ENCODE measurements around the gene CCDC169.

Gene CCDC169

DNA sequence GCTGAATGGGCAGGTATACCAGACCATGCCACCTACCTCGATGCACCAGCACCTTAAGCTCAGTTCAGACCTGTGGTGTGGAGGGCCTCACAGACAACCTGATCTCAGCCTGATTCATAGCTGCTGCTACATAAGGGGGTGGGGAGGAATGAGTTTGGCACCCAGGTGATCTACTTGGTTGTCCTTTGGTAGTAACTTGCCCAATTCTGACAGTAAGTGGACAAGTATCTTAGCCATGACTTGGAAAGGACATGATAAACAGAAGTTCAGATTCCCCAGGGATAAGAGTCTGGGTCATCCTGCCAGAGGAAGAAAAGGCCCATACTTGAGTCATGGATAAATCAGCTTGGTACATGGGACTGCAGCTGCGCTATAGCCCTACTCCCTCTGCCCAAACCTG, 54.9 kb downstream of the CCDC169 start:
- DNase-seq = no peak

DNA sequence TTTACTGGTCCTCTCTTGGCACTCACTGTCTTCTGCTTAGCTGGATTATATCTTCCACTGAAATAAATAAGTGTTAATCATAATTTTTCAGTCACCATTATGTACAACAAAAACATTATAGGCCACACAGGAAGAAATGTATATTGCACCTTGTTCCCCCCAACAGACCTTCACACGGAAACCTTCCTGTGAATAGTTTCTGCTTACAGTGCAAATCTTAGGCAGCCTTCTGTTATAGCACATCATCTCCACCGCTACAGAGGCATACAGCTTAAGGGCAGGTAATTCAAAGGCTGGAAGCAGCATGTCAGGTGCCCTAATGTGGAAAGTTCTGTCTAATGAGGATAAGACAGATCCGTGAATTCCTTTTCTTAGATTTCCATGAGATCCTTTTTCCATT, 66.4 kb downstream of the CCDC169 start:
- DNase-seq = no peak

DNA sequence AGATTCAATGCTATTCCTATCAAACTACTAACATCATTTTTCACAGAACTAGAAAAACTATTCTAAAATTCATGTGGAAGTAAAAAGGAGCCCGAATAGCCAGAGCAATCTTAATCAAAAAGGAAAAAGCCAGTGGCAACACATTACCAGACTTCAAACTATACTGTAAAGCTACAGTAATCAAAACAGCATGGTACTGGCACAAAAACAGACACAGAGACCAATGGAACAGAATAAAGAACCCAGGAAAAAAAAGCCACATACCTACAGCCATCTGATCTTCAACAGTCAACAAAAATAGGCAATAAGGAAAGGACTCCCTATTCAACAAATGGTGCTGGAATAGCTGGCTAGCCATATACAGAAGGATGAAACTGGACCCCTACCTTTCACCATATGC, 72.9 kb downstream of the CCDC169 start:
- no peak for DNase-seq

DNA sequence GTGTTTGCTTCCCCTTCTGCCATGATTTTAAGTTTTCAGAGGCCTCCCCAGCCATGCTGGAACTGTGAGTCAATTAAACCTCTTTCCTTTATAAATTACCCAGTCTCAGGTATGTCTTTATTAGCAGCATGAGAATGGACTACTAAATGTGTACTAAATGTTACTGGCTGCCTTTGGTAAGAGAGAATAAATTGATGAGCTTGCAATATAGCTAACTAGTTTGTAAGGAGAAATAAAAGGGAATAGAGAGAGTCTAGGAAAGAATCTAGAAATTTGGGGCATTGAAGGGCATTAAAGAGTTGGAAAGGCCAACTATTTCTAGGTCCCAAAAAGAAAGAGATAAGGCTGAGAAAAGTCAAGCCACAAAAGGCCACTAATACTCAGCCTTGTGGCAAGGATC, 77.7 kb downstream of the CCDC169 start:
- DNase-seq = no peak

DNA sequence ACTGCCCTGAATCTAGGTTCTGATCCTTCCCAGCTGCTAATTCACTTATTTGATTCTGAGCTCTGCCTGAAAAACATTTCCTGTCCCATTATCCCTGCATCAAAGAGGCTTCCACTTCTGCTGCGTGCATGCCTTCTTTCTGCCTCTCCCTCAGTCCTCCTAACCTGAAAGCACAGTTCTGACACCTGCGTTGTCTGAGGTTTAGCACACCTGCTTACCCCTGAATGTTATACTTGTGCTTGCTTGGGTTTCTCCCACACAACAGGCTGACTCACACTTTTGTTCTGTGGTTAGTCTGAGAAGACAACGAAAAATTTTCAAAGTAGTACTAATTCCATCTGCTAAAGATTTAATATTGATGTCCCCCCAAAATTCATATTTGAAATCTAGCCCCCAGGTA, 80.2 kb downstream of the CCDC169 start:
- no peak for DNase-seq

DNA sequence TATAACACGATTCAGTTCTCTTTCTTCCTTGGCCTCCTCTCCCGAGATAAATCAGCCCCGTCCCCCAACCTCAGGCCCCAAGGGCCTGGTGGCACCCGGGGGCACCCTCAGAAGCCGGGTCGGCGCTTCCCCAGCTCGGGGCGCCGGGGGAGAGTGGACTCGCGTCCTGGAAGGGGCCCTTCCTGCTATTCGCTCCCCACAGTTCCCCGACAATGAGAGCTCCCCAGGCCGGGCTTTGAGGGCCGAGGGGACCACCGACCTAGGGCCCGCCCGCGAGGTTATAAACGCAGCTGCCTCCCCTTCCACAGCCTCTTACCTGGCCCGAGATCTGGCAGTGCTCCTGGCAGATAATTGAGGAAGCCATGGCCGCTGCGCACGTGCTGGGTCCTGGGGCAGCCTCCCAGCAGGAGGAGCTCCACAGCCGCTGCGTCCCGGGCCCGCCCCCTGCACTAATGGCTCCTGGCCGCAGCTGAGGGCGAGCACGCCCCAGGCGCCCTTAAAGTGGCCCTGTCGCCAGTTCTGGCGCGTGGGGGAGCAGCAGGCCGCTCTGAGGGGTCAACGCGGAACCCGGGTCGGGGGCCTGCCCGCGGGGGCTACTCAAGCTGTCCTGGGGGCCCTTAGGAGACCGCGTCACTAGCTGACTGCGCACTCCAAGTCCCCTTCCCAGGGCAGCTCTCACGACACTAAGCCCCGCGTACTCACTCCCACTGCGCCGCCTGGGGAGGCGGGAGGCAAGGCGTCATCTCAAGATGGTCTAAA, 83.3 kb downstream of the CCDC169 start, which contains the start of gene SOHLH2:
SOHLH2 (minus strand) TSS at position 394 of the 759 bp plus-strand sequence; CDS start at position 364, 30 bp downstream.
- no peak for DNase-seq

DNA sequence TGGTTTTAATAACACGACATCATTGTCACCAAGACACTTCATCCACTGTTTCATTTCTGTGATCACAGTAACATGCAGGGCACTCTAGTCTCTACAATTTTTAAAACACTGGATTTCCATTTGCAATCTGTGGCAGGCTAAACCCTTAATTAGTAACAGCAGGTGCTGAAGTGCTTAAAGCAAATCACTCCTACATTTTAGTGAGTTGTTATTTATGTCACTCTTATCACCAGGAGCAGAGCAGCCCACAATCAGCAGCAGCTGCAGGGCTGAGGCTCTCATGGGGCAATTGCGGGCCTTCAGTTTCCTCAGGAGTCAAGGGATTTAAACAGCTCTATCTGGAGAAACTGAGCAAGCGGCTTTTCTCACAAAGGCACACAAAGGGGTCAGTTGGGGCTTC, 84.8 kb downstream of the CCDC169 start:
- no peak for DNase-seq

DNA sequence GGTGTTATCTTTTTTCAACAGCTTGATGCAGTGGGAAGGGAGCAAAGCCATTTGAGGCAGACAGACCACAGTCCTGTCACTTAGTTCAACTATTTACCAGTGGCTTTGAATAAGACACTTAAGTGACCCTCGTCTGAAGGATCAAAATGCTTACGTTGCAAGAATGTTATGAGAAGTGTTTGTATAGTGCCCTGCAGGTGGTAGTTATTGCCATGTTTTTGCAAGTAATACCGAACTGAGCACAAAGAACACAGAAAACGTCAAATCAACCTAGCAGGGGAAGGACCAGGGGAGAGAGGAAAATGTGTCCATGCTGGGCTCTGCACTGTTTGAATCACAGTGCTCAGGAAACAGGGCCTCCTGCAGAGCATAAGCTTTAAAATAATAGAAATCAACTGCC, 86.0 kb downstream of the CCDC169 start:
- no peak for DNase-seq

DNA sequence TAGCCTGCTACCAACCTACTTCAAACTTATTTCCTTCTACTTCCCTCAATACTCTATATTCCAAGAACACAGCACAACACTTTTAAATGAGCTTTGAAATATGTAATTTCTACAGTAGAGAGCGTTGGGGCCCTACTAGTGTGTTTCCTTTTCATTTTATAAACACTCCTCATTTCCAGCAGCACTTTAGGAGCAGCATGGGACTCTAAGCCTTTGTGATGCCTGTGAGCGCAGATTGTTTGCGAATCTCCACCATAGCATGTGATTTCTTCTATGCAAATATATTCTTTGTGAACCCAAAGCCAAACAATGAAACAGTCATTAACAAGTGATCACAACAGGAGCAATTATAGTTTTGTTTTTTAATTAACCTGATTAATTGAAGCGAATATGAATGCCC, 86.9 kb downstream of the CCDC169 start:
- no peak for DNase-seq

DNA sequence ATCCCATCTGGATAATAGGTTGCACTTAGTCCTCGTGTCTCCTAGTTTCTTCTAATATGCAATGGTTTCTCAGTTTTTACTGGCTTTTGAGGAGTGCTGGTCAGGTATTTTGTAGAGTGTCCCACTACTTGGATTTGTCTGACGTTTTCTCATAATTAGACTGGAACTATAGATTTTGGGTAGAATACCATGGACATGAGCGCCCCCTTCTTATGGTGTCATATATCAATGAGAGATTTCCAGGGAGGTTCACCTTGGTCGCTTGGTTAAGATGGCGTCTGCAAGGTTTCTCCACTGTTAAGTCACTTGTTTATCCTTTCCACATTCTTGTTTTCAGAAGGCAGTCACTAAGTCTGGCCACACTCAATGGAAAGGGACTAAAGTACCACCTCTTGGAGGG, 89.9 kb downstream of the CCDC169 start:
- no peak for DNase-seq

DNA sequence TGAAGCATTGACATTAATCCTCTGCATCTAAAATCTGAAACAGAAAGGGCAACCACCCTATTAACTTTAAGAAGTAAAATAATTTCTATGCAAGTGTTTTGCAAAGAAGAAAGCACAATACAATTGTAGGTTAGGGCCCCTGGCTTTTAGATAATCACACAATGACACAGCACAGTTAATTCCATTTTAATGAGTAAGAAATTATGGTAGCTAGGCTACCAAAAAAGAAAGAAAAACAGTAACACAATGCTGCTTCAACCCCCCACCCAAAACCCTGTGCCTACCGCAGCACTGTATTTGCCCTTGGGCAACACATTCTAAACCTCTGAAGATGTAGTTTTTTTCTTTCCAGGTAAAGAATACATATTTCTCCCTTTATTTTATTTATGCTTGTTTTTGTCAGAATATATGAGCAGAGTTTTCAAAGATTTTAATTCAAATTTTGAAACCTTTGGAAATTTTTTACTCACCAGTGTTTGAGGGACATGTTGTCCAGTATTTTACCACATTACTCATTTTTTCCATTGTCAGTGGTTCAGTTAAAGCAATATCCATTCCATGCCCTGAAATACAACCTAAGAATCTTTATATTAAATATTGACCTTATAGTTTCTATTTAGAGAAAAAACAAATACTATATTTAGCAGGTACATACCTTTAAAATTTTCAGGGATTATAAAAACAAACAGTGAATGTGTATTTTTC, 104.3 kb downstream of the CCDC169 start:
- no peak for DNase-seq

DNA sequence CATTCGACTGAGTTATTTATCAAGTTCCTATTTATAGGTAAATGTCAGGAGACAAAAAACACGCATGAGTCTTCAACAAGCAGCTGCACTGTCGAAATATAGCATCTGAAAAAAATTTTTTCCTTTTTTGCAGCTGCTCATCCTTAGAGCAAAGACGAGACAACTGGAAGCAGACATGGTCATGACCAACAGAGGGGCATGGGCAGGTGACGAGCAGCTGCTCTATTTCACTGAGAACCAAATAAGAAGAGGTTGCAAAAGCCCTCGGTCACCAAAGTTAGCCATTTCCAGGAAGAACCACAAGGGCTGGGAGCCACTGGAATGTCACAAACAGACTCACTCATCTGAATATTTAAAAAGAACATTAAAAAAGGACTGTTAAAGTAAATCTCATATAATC, 105.4 kb downstream of the CCDC169 start:
- DNase-seq = no peak

DNA sequence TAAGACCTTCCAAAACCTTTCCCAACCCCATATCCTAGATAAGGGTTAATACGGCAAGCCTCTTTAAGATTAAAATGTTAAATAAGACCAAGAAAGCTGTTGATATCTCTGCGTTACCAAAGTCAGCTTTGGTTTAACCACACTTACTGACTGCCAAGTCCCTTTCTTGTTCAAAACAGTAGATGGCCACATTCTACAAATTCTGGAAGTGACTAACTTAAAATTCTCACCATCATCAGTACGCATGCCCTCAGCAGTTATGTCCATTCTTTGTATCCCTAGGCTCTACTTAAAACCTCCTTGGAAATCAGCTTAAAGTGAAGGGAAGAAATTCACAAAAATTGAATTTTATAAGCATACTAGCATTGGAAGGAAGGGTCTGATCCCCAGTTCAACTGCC, 106.8 kb downstream of the CCDC169 start:
- no peak for DNase-seq

DNA sequence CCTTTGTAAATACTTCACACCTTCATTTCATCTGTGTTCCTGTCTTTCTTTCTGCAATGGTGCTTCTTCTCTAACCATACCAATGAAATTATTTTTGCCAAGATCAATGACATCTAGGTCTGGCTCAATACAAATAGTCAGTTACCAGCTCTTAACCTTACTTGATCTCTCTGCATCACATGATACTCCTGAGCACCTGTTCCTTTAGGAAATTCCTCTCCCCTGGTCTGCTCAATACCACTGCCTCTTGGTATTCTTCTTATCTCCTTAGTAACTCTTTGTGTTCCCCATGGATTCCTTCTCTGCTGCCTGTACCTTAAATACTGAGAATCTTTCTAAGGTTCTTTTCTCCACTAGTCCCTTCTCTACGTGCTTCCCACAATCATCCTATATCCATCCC, 109.2 kb downstream of the CCDC169 start:
- DNase-seq = no peak

DNA sequence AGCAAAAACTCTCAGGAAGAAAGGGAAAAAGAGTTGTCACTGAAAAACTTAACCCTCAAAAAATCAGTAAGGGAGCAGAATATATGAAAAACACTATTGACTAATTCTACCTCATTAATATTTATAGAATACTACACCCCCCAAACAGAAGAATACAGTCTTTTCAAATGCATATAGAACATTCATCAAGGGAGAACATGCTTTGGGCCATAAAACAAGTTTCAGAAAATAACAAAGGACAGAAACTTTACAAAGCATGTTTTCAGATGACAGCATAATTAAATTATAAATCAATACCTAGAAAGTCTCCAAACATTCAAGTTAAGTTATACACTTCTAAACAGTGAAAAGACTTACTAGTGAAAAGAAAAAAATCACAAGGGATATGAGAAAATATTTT, 113.7 kb downstream of the CCDC169 start:
- DNase-seq = no peak
